Measurements from ENCODE around the gene TMPRSS13.
"Not testable (repeated sequence)": the region's sequence is repeated elsewhere in the genome, so short reads cannot be mapped to it uniquely, and the experiment has no call there.

Gene TMPRSS13

DNA sequence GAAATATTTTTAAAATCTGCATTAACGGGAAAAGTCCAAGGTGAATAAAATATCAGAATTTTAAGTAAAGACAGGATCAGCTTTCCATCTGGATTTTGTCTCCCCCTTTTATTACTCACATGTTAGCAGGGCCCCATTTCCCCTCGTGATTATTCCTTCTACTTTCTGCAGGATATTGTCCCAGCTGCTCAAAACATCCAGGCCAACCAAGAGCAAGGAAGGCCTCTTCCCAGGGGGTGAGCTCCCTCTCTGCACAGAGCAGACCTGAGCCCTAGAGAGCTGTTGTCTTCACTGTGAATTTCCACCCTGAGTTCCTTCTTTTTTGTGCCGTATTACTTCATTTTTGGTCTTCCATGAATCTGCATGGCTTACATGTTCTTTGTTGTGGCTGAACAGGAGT lies 3.7 kb upstream of the TMPRSS13 start:
- TF ChIP-seq JUND (IDR thresholded peaks at IDR 0.05; ENCODE audit: low read depth): no peak
- no peak for DNase-seq (ENCODE audit: low read depth in 1 of 2, low spot score in 1 of 2)
- in situ Hi-C loops (cut with HindIII; ENCODE audit: low pct_unique_long_range_greater_than_20kb, low sequenced_read_pairs): no loop called here

- no peak for TF ChIP-seq JUND (IDR thresholded peaks at IDR 0.05; ENCODE audit: low read depth)
- DNase-seq (ENCODE audit: low read depth in 1 of 2, low spot score in 1 of 2): no peak
- in situ Hi-C loops (cut with HindIII; ENCODE audit: low pct_unique_long_range_greater_than_20kb, low sequenced_read_pairs): no loop called here
Observed at GRCh38 chr11:117932426-117932825, 3.2 kb upstream of the TMPRSS13 start.

DNA sequence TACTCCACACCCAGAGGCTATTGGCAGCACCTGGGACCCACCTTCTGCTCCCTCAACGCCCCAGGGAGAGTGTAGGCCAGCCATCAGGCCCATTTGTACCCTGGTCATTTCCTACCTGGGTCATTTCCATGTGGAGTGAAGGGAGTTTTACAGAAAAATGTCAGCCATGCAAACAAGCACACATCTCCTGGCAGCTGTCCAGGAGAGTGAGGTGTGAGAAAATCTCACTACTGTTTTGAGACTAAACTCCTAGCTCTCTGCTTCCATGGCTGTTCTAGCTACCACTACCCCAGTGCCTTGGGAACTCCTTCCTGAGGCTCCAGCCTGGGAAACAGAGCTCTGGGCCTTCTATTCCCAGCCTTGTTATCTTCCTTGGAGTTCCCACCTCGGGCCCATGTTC lies 2.8 kb upstream of the TMPRSS13 start:
- no peak for TF ChIP-seq JUND (IDR thresholded peaks at IDR 0.05; ENCODE audit: low read depth)
- DNase-seq (ENCODE audit: low read depth in 1 of 2, low spot score in 1 of 2): peak in 1 of 2 experiments; percentile 58
- in situ Hi-C loops (cut with HindIII; ENCODE audit: low pct_unique_long_range_greater_than_20kb, low sequenced_read_pairs): no loop called here

GRCh38 chr11:117931331-117931950 lies 2.2 kb upstream of the TMPRSS13 start:
- in situ Hi-C loops (cut with HindIII; ENCODE audit: low pct_unique_long_range_greater_than_20kb, low sequenced_read_pairs): no loop called here
- DNase-seq (ENCODE audit: low read depth in 1 of 2, low spot score in 1 of 2): no peak
- no peak for TF ChIP-seq JUND (IDR thresholded peaks at IDR 0.05; ENCODE audit: low read depth)

- in situ Hi-C loops (cut with HindIII; ENCODE audit: low pct_unique_long_range_greater_than_20kb, low sequenced_read_pairs): no loop called here
- no peak for TF ChIP-seq JUND (IDR thresholded peaks at IDR 0.05; ENCODE audit: low read depth)
- no peak for DNase-seq (ENCODE audit: low read depth in 1 of 2, low spot score in 1 of 2)
Observed at GRCh38 chr11:117930668-117931330, 1.6 kb upstream of the TMPRSS13 start.

- TF ChIP-seq JUND (IDR thresholded peaks at IDR 0.05; ENCODE audit: low read depth): no peak
- in situ Hi-C loops (cut with HindIII; ENCODE audit: low pct_unique_long_range_greater_than_20kb, low sequenced_read_pairs): no loop called here
- DNase-seq (ENCODE audit: low read depth in 1 of 2, low spot score in 1 of 2): peak in 1 of 2 experiments; percentile 84
Observed at GRCh38 chr11:117929916-117930570, 841 bp upstream of the TMPRSS13 start.

DNA sequence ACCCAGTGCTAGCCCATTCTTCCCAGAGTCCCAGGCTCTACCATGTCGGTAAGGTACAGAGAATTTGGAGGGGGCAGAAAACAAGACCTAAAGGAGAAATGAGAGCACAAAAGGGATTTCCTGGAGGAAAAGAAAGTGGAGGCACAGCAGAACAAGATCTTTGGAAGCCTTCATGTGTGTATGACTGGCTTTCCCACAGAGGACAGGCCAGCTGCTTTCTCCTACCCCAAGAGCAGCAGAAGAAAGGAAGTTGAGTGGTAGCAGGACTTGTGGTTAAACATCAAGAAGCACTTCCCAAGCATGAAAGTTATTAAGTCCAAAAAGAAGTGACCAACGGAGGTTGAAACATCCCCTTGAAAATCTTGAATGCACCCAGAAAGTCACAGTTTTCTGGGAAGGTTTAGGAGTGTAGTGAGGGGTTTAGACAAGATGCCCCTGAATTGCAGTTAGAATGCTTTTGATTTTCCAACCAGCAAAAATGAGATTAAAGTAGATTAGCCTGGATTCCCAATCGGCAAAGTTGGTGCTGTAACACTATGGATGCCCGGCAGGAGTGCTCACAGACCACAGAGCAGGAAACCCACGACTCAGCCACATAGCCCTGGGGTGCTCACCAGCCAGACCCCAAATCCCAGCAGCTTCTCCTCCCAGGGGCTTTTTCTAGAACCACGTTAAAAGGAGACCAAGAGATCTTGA lies 608 bp downstream of the TMPRSS13 start:
- no peak for TF ChIP-seq JUND (IDR thresholded peaks at IDR 0.05; ENCODE audit: low read depth)
- in situ Hi-C loops (cut with HindIII; ENCODE audit: low pct_unique_long_range_greater_than_20kb, low sequenced_read_pairs): no loop called here
- DNase-seq (ENCODE audit: low read depth in 1 of 2, low spot score in 1 of 2): peak; percentile 67 to 77

- DNase-seq (ENCODE audit: low read depth in 1 of 2, low spot score in 1 of 2): no peak
- in situ Hi-C loops (cut with HindIII; ENCODE audit: low pct_unique_long_range_greater_than_20kb, low sequenced_read_pairs): no loop called here
- TF ChIP-seq JUND (IDR thresholded peaks at IDR 0.05; ENCODE audit: low read depth): no peak
Observed at GRCh38 chr11:117927926-117928325, 1.3 kb downstream of the TMPRSS13 start.

DNA sequence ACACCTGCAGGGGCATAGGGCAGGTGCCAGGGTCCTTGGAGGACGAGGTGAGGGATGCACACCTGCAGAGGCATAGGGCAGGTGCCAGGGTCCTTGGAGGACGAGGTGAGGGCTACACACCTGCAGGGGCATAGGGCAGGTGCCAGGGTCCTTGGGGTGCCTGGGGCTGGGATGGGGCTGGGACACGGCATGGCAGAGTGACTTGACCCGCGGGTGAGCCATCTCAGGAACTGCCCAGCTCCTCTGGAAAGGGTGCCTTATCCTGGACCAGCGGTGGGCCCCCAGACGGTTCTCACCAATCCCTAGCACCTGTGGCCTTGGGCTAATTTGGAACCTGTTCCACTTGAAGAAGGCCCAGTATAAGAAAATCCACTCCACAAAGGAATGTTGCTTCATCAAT lies 3.0 kb downstream of the TMPRSS13 start:
- in situ Hi-C loops (cut with HindIII; ENCODE audit: low pct_unique_long_range_greater_than_20kb, low sequenced_read_pairs); DNase-seq (ENCODE audit: low read depth in 1 of 2, low spot score in 1 of 2): not testable (repeated sequence)

- DNase-seq (ENCODE audit: low read depth in 1 of 2, low spot score in 1 of 2): no peak
- no peak for TF ChIP-seq JUND (IDR thresholded peaks at IDR 0.05; ENCODE audit: low read depth)
- in situ Hi-C loops (cut with HindIII; ENCODE audit: low pct_unique_long_range_greater_than_20kb, low sequenced_read_pairs): no loop called here
Observed at GRCh38 chr11:117925198-117925925, 3.8 kb downstream of the TMPRSS13 start.

DNA sequence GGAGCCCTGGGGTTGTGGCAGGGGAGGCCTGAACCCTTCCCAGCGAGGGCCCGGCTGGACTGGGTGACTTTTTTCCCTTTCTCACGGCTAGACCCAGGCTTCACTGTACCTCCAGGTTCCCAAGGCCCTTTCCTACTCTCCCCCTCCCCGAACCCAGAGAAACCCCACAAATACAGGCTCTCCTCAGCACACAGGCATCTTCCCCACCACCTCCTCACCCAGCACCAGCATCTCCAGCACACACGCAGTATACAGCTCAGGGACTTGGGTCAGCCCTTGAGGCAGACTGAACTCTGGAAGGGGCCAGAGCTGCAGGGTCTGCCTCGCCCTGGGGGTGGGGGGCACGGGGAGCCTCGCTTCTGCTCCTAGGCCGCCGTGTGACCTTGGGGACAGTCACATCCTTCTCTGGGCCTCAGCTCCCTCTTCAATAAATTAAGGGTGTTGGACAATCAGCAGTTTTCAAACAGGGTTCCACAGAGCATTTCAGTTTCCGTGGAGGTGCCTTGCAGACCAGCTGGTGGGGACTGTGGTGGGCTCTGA lies 4.5 kb downstream of the TMPRSS13 start:
- no peak for DNase-seq (ENCODE audit: low read depth in 1 of 2, low spot score in 1 of 2)
- in situ Hi-C loops (cut with HindIII; ENCODE audit: low pct_unique_long_range_greater_than_20kb, low sequenced_read_pairs): no loop called here
- TF ChIP-seq JUND (IDR thresholded peaks at IDR 0.05; ENCODE audit: low read depth): no peak

- DNase-seq (ENCODE audit: low read depth in 1 of 2, low spot score in 1 of 2): no peak
- no peak for TF ChIP-seq JUND (IDR thresholded peaks at IDR 0.05; ENCODE audit: low read depth)
- in situ Hi-C loops (cut with HindIII; ENCODE audit: low pct_unique_long_range_greater_than_20kb, low sequenced_read_pairs): no loop called here
Observed at GRCh38 chr11:117923773-117924172, 5.4 kb downstream of the TMPRSS13 start.
